ENCODE measurements around the gene GRM7. TPM values are rescaled to one million over a fixed set of nuclear protein-coding genes. Genes with fewer than 3 reads are reported as not detected.

GRM7 gene
- total RNA-seq, 2 experiments from 2014 or later = not detected

- no peak overlapping the region for H3K27ac Mint-ChIP-seq
- DNase-seq = no peak
- no peaks in the 10 kb centered on the region for H3K4me1 Mint-ChIP-seq
- no peaks in the 10 kb centered on the region for H3K36me3 Mint-ChIP-seq
- H3K4me3 Mint-ChIP-seq = no peak overlapping the region
- H3K27me3 Mint-ChIP-seq = no peaks in the 10 kb centered on the region
- no peaks in the 10 kb centered on the region for H3K9me3 Mint-ChIP-seq
These were observed 405.6 kb downstream of the GRM7 start for GRCh38 chr3:7266551-7266950.

DNA sequence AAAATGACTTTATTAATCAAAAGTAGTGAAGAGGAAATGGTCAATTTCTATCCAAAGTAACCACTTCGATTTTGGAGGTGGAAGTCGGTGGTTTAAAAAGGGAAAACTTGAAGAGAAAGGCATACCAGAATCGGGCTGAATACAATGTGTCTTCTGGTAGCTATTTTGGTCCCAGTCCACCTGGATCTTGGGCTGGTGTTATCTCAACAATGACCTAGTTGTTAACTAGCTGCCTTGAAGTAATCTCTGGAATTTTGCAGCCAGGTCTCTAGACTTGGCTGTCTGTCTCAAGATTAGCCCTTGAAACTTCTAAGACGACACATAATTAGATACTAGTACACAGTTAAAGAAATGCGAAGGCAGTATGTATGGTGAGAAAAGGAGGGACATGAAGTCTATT lies 409.8 kb downstream of the GRM7 start:
- H3K4me1 Mint-ChIP-seq = no peaks in the 10 kb centered on the region
- no peaks in the 10 kb centered on the region for H3K9me3 Mint-ChIP-seq
- no peaks in the 10 kb centered on the region for H3K27me3 Mint-ChIP-seq
- no peak for DNase-seq
- no peak overlapping the region for H3K27ac Mint-ChIP-seq
- H3K4me3 Mint-ChIP-seq = no peak overlapping the region
- H3K36me3 Mint-ChIP-seq = no peaks in the 10 kb centered on the region

GRCh38 chr3:7271631-7272030 lies 410.7 kb downstream of the GRM7 start:
- DNase-seq = no peak
- H3K9me3 Mint-ChIP-seq = no peaks in the 10 kb centered on the region
- no peaks in the 10 kb centered on the region for H3K27me3 Mint-ChIP-seq
- no peaks in the 10 kb centered on the region for H3K4me1 Mint-ChIP-seq
- H3K4me3 Mint-ChIP-seq = no peak overlapping the region
- no peaks in the 10 kb centered on the region for H3K36me3 Mint-ChIP-seq
- H3K27ac Mint-ChIP-seq = no peak overlapping the region

DNA sequence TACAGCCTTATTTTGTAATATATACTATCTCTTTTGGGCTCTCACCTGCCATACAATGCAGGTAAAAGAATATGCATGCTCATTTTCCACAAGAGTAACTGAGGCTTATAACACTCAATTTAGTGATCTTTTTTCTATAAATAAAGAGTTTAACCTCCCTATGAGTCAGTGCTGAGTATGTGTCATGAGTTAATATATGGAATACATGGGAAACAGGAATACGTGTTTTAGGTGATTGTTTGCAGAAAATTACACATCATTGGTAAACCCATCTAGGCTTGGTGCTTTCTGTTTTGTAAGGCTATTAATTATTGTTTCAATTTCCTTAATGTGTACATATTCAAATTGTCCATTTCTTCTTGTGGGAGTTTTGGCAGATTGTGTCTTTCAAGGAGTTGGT lies 411.3 kb downstream of the GRM7 start:
- H3K9me3 Mint-ChIP-seq = no peaks in the 10 kb centered on the region
- H3K27me3 Mint-ChIP-seq = no peaks in the 10 kb centered on the region
- H3K36me3 Mint-ChIP-seq = no peaks in the 10 kb centered on the region
- no peaks in the 10 kb centered on the region for H3K4me1 Mint-ChIP-seq
- no peak overlapping the region for H3K4me3 Mint-ChIP-seq
- no peak overlapping the region for H3K27ac Mint-ChIP-seq
- no peak for DNase-seq

DNA sequence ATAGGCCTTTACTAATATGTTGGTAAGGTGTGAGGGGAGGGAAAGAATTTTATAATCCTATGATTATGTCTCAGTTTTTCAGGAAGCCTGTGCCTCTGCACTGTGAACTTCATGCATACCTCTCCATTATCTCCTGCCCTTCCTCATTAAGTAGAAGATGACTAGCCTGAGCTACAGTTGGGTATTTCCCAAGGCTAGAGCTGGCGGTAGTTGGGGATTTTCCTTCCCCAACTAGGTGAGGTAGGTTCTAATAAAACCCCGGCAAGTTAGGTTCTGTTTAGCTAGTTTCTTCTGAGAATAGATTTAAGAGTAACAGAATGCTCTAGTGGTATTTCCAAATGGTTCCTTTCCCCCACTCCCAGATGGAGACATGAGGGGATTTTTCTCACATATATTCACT lies 414.5 kb downstream of the GRM7 start:
- Mint-ChIP-seq H3K4me3 (no peak overlapping the region), H3K4me1 (no peaks in the 10 kb centered on the region), H3K27me3 (no peaks in the 10 kb centered on the region), H3K27ac (no peak overlapping the region), H3K9me3 (no peaks in the 10 kb centered on the region), H3K36me3 (no peaks in the 10 kb centered on the region)
- no peak for DNase-seq

GRCh38 chr3:7280318-7280717 lies 419.4 kb downstream of the GRM7 start:
- no peak overlapping the region for H3K27ac Mint-ChIP-seq
- H3K4me3 Mint-ChIP-seq = no peak overlapping the region
- no peaks in the 10 kb centered on the region for H3K9me3 Mint-ChIP-seq
- DNase-seq = no peak
- H3K27me3 Mint-ChIP-seq = no peaks in the 10 kb centered on the region
- no peaks in the 10 kb centered on the region for H3K36me3 Mint-ChIP-seq
- no peaks in the 10 kb centered on the region for H3K4me1 Mint-ChIP-seq

DNA sequence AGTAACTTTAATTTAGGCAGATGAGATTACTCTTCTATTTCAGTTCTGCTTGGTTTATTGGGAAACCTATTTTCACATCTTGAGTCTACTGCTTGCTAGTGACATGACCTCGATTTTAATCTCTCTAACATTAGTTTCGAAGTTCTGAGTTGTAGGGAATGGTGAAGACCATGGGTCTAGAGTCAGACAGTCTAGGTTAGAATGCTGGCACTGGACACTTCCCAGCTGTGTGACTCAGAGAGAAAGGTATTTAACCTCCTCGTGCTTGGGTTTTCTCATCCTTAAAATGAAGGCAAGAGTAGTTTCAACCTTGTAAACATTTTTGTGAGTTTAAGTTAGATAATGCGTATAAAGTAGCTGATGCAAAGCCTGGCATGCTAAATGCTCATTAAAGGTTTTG lies 422.1 kb downstream of the GRM7 start:
- Mint-ChIP-seq H3K9me3 (no peaks in the 10 kb centered on the region), H3K36me3 (no peaks in the 10 kb centered on the region), H3K27ac (no peak overlapping the region), H3K27me3 (no peaks in the 10 kb centered on the region), H3K4me3 (no peak overlapping the region), H3K4me1 (no peaks in the 10 kb centered on the region)
- DNase-seq = no peak

DNA sequence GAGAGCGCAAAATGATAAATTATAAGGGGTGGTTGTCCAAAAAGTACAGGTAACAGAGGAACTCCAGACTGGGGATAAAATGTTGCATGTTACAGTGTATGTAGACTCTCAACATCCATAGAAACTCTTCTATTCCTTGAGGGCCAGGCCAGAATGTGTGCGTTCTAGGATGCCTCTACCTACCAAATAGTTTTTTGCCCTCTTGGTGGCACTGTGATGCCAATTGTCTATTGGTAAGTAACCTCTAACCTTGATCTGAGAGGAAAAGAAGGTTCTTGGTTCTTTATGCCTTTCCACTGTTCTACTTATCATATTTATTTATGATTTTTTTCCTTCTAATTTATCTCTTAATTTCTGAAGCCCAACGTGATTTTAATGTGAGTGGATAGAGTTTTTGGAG lies 424.6 kb downstream of the GRM7 start:
- Mint-ChIP-seq H3K27me3 (no peaks in the 10 kb centered on the region), H3K4me1 (no peaks in the 10 kb centered on the region), H3K27ac (no peak overlapping the region), H3K36me3 (no peaks in the 10 kb centered on the region), H3K9me3 (no peaks in the 10 kb centered on the region), H3K4me3 (no peak overlapping the region)
- no peak for DNase-seq

- no peaks in the 10 kb centered on the region for H3K27me3 Mint-ChIP-seq
- no peak overlapping the region for H3K4me3 Mint-ChIP-seq
- H3K27ac Mint-ChIP-seq = no peak overlapping the region
- DNase-seq = no peak
- peaks cover 2% of the 10 kb centered on the region for H3K4me1 Mint-ChIP-seq
- no peaks in the 10 kb centered on the region for H3K36me3 Mint-ChIP-seq
- H3K9me3 Mint-ChIP-seq = peaks cover 6% of the 10 kb centered on the region
These were observed 427.2 kb downstream of the GRM7 start for GRCh38 chr3:7288133-7288532.

- H3K27ac Mint-ChIP-seq = no peak overlapping the region
- no peaks in the 10 kb centered on the region for H3K36me3 Mint-ChIP-seq
- peaks cover 2% of the 10 kb centered on the region for H3K4me1 Mint-ChIP-seq
- no peaks in the 10 kb centered on the region for H3K27me3 Mint-ChIP-seq
- peaks cover 6% of the 10 kb centered on the region for H3K9me3 Mint-ChIP-seq
- no peak overlapping the region for H3K4me3 Mint-ChIP-seq
- DNase-seq = no peak
These were observed 428.2 kb downstream of the GRM7 start for GRCh38 chr3:7289121-7289520.

- no peaks in the 10 kb centered on the region for H3K36me3 Mint-ChIP-seq
- H3K27ac Mint-ChIP-seq = no peak overlapping the region
- H3K4me1 Mint-ChIP-seq = peaks cover 2% of the 10 kb centered on the region
- H3K4me3 Mint-ChIP-seq = no peak overlapping the region
- no peak for DNase-seq
- peaks cover 6% of the 10 kb centered on the region for H3K9me3 Mint-ChIP-seq
- H3K27me3 Mint-ChIP-seq = no peaks in the 10 kb centered on the region
These were observed 429.3 kb downstream of the GRM7 start for GRCh38 chr3:7290077-7290825.

DNA sequence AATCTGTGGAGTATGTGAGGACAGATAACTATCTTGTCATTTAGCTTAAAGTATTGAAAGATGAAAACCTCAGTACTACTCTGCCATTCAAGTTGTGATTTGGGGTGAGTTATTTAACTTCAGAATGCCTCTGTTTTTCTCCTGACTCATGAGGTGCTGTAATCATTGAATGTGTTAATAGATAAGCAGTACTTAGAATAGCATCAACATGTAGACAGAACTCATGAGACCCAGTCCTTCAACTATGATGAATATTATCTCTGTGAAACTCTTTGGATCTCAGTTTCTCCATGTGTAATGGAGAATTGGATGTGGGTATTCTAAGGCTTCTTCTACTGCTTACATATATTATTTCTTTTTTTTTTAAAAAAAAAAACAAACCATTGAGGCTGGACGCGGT lies 431.4 kb downstream of the GRM7 start:
- H3K27me3 Mint-ChIP-seq = no peaks in the 10 kb centered on the region
- no peak overlapping the region for H3K4me3 Mint-ChIP-seq
- no peak for DNase-seq
- H3K36me3 Mint-ChIP-seq = no peaks in the 10 kb centered on the region
- no peak overlapping the region for H3K27ac Mint-ChIP-seq
- H3K9me3 Mint-ChIP-seq = peaks cover 8% of the 10 kb centered on the region
- peaks cover 2% of the 10 kb centered on the region for H3K4me1 Mint-ChIP-seq

GRCh38 chr3:7293286-7293685 lies 432.4 kb downstream of the GRM7 start:
- H3K9me3 Mint-ChIP-seq = peaks cover 10% of the 10 kb centered on the region
- no peak overlapping the region for H3K4me3 Mint-ChIP-seq
- peaks cover 2% of the 10 kb centered on the region for H3K4me1 Mint-ChIP-seq
- no peaks in the 10 kb centered on the region for H3K36me3 Mint-ChIP-seq
- DNase-seq = no peak
- H3K27ac Mint-ChIP-seq = no peak overlapping the region
- H3K27me3 Mint-ChIP-seq = no peaks in the 10 kb centered on the region

GRCh38 chr3:7305561-7305960 lies 444.6 kb downstream of the GRM7 start:
- H3K36me3 Mint-ChIP-seq = no peaks in the 10 kb centered on the region
- H3K27me3 Mint-ChIP-seq = no peaks in the 10 kb centered on the region

GRCh38 chr3:7306901-7307300 lies 446.0 kb downstream of the GRM7 start:
- Mint-ChIP-seq H3K4me3 (no peak overlapping the region), H3K27ac (no peak overlapping the region), H3K9me3 (peaks cover 8% of the 10 kb centered on the region), H3K27me3 (no peaks in the 10 kb centered on the region), H3K4me1 (no peaks in the 10 kb centered on the region), H3K36me3 (no peaks in the 10 kb centered on the region)
- DNase-seq = no peak

More at GRCh38 chr3:7305561-7305960, 444.6 kb downstream of the GRM7 start:
- Mint-ChIP-seq H3K4me3 (no peak overlapping the region), H3K9me3 (peaks cover 6% of the 10 kb centered on the region), H3K4me1 (no peaks in the 10 kb centered on the region), H3K27ac (no peak overlapping the region)
- no peak for DNase-seq

GRCh38 chr3:7307410-7307809 lies 446.5 kb downstream of the GRM7 start:
- DNase-seq = no peak
- Mint-ChIP-seq H3K4me3 (no peak overlapping the region), H3K27ac (no peak overlapping the region), H3K4me1 (no peaks in the 10 kb centered on the region), H3K9me3 (peaks cover 8% of the 10 kb centered on the region), H3K27me3 (no peaks in the 10 kb centered on the region), H3K36me3 (no peaks in the 10 kb centered on the region)
